HG03064 (cell line): Measurements from ENCODE around the gene FBXW2.
"Not testable (repeated sequence)": the region's sequence is repeated elsewhere in the genome, so short reads cannot be mapped to it uniquely, and the experiment has no call there.

Experiments
- ATAC-seq: cut with Tn5 transposase; IDR thresholded peaks from one replicate; pipeline ENCODE4 v1.9.1; 2021; ENCODE audit warnings: low read depth; ENCODE audit not compliant: unreplicated experiment

FBXW2 gene

DNA sequence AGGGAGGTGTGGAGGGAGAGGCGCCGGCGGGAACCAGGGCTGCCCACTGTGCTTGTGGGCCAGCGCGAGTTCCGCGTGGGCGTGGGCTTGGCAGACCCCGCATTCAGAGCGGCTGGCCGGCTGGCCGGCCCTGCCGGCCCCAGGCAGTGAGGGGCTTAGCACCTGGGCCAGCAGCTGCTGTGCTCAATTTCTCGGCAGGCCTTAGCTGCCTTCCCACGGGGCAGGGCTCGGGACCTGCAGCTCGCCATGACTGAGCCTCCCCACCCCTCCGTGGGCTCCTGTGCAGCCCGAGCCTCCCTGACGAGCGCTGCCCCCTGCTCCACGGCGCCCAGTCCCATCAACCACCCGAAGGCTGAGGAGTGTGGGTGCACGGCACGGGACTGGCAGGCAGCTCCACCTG, 46.9 kb downstream of the FBXW2 start:
- ATAC-seq: not testable (repeated sequence)

DNA sequence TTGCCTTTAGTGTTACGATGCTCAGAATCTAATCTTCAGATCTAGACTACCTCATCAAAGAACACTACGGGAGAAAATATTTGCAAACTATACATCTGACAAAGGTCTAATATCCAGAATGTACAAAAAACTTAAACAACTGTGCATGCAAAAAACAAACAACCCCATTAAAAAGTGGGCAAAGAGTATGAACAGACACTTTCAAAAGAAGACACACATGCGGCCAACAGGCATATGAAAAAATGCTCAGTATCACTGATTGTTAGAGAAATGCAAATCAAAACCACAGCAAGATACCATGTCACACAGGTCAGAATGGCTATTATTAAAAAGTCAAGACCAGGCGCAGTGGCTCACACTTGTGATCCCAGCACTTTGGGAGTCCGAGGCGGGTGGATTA, 47.9 kb downstream of the FBXW2 start:
- ATAC-seq: no peak

DNA sequence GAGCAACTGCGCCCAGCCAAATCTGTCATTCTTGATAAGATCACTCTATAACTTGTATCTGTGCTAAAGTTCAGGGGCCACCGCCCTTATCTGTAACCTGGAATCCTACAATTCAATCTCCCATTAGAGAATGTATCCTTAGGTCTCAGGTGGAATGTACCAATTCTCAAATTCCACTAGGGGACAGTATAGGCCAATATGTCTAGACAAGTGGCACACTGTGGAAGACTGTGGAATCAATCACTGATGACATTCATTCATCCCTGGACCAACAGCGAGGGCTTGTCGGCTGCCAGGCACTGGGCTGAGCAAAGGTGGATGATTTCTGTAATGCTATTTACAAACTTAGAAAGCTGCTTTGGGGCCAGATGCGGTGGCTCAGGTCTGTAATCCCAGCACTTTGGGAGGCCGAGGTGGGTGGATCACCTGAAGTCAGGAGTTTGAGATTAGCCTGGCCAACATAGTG, 50.2 kb downstream of the FBXW2 start:
- no peak for ATAC-seq

GRCh38 chr9:120741701-120742100, 51.5 kb downstream of the FBXW2 start:
- ATAC-seq: no peak

- no peak for ATAC-seq
These were observed 52.0 kb downstream of the FBXW2 start for GRCh38 chr9:120741191-120741590.

DNA sequence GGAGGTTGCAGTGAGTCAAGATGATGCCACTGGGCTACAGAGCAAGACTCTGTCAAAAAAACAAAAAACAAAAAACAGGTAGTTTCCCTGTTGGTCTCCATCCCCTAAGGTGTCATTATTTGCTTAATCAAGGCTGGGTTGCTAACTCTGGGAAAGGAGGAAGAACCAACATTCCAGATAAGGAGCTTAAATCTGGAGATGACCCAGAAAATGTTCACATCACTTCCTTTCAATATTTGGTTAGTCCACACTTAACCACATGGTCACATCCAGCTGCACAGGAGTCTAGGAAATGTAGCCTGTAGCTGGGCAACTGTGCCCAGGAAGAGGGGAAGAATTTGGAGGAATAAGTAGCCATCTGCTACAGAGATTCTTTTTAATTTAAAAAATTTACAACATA, 53.1 kb downstream of the FBXW2 start:
- ATAC-seq: no peak

- ATAC-seq: no peak
These were observed 55.6 kb downstream of the FBXW2 start for GRCh38 chr9:120737416-120738165.

- no peak for ATAC-seq
These were observed 56.3 kb downstream of the FBXW2 start for GRCh38 chr9:120736881-120737280.

DNA sequence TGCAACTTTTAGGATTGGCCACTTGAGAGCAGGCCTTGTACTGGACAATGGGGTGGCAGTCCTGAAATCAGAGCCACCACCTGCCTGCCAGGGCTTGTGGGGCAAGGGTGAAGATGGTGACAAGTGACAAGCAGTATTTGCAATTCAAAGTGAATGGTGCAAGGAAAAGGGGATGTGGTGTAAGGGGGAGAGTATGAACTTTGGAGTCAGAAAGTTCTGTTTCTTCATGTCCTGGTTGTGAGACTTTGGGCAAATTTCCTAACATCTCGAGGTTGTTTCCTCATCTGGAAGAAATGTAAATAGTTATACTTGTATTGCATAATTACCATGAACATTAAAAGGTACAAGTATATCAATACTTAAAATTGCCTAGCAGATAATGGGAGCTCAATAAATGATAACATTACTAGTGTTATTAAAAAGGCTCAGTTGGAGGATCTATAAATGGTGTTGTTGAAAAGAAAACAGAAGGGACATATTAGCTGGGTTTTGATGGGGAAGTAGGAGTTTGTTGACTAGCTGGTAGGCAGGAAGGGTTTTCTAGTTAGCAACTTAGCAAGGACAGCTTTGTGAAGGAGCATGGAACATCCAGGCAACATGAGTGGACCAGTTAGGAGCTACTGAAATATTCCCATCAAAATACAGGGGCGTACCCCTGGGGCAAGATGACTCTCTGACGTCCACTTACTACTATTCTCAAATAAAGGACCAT, 57.6 kb downstream of the FBXW2 start:
- no peak for ATAC-seq

DNA sequence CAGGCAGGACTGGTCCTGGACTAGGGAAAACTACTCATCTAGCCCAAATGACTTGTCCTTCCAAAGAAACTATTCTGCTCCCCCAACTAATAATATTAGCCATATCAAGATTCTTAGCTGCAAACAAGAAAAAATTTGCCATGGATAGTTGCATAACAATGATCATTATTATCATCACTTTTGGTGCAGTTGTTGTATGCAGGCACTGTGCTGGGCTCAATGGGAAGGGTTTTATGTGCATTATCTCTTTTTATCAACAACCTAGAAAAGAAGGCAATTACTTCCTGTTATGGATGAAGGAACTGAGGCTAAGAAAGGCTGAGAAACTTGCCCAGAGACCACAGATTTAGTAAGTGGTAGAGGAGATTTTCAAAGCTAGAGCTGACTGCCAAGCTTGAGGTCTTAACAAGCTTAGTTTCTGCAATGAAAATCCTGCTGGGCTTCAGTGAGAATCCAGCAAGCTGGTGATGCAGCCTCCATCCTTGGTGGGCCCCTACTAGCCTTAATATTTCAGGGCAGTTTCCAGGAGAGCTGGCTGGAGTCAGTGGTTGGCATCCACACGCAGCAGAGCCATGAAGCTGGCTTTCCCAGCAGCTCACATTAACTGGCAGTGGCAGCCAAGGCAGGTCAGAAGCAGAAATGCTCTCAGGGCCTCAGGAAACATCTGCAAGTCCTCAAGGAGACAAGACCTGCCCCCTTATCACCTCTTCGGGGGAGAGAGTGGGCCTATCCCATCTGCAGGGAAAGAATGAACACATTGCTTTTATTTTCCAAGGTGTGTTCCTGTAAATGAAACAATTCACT, 58.4 kb downstream of the FBXW2 start:
- ATAC-seq: no peak

DNA sequence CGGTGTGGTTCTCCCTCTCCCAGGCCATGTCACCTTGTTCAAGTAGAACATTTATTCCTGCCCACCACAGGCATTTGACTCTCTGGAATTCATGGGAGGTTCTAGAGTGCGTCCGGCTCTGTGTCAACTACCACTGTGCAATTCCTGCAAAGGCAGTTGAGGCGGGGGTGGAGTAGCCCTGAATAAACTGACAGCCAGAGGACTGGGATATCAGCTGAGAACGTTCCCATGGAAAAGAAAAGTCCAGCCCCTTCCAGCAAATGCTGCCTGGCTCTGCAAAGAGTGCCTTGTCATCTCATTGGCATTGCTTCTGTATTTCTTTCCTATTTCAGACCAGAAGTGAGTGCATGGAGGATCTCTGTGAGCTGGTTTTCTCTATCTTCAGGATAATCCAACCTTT, 60.0 kb downstream of the FBXW2 start:
- no peak for ATAC-seq

DNA sequence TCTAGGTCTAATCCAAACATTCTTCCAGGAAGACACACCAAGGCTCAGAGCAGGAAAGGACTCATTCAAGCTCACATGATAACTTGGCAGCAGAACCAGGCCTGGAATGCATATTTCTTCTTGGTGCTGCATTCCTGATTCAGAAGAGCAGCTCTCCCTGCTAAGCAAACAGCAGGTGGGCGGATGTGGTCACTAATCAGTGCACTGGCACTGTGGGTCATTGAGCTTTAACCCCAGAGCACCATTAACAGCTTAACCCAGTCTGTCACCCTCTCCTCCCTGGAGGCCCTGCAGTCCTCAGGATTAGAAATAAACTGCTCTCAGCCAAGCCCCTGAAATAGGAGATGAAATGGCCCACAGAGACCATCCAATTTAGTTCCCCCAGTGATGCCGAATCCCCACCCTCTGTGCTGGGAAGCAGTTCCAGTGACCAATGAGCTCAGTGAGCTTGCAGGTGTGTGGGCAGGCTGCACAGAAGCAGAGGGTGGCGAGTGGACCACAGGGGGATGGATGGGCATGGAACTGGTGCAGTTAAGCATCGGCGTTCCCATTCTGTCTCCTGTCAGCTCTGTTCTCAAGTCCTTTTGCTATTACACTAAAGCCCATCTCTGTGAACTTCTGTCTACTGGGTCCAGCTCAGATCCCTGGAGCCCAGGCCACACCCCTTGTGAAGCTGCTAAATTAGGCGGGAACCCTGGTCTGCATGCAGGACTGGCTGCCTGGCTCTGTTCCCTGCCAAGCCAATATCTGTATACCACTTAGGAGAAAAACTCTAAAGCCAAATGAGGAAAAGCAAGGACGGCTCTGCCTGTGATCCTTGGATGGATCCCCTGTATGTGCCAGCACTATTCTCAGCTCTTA, 62.3 kb downstream of the FBXW2 start:
- no peak for ATAC-seq

DNA sequence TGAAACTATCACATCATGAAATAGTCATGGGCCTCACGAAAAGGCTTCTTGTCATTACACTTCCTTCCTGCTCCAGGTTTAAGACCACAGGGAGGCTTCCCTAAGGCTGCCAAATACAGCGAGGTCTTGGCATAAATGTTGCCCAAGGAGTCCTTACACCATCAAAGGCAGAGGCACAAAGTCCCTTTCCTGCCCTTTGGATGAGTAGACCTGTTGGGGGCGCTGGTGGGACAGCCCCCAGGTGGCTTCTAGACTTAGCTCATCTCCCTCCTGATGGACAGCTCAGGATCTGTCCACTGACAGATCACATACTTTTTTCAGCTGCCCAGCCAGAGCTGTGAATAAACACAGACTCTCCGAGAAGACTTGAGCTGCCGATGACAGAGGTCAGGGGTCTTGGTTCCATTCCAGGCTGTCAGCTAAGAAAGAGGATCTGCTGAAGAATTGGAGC, 63.4 kb downstream of the FBXW2 start:
- ATAC-seq: no peak

- ATAC-seq: no peak
These were observed 66.7 kb downstream of the FBXW2 start for GRCh38 chr9:120726484-120726883.

- ATAC-seq: no peak
These were observed 67.3 kb downstream of the FBXW2 start for GRCh38 chr9:120725907-120726306.

DNA sequence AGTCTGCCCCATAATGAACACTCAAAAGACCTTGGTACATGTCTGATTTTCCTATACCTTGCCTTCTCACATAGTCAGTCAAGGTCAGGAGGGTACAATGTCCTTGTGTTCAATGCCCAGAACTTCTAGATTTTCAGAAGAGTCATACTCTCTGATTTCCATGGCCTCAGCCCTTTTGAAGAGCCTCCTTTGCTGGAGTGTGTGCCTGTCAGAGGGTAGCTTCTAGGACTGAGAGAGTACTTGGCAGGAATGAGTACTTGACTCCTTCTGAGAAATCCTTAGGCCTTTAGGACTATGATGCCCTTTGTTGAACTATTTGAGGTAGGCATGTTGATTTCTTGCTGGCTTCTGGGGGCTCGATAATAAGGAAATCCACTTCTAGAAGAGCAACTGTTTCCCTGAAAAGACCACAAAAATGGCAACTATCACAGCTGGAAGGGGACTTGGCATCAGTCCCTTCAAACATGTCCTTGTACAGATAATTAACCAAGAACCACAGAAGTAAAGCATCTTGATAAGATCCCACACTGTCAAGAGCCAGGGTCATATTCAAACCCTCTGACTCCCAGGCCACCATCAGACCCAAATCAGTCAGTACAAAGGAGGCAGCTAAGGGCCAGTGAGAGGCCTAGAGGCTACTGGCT, 68.3 kb downstream of the FBXW2 start:
- no peak for ATAC-seq

DNA sequence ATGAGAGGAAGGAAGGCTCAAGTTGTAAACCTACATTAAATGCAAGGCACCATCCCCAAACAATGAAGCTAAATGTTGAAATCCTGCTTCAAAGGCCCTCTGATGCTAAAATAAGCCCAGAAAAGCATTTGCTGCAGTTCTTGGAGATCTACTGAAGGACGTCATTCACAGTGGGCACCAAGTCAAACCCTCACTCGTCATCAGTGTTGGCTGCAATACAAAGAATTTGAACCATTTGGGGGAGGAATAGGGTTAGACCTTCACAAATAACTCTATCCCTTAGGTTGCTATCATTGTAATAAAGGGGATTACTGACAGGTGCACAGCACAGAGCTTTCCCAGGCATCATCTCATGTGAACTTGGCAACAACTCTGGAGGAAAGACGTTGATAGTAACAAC, 69.7 kb downstream of the FBXW2 start:
- ATAC-seq: no peak

GRCh38 chr9:120720404-120720803, 72.8 kb downstream of the FBXW2 start:
- ATAC-seq: no peak

DNA sequence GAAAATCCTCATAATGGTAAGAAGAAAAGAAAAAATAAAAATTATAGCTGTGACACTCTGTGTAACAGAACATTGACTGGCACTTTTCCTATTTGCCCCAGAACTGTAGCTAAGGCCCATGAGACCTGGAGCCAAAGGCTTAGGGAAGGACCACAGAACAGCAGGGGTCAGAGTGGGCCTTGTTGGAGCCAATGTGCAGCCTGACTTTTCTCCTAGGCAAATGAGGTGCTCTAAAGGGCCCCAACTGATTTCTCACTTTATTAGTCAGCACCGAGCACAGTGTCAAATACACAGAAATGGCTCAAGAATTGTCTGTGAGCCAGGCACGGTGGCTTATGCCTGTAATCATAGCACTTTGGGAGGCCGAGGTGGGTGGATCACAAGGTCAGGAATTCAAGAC, 74.9 kb downstream of the FBXW2 start:
- no peak for ATAC-seq

GRCh38 chr9:120717176-120717575, 76.0 kb downstream of the FBXW2 start:
- no peak for ATAC-seq
